OCI-LY1 (cell line): ENCODE data around the gene TTN.

Source experiments
- EZH2 ChIP-seq: fragments of 200-600 bp; sonication (generic), shearing (Covaris generic); IDR thresholded peaks from 2 replicates; pipeline ENCODE4 v1.8.0; 2017; ENCODE audit warnings: borderline replicate concordance, mixed run types, mild to moderate bottlenecking, antibody characterized with exemption, low read length, moderate library complexity, mixed read lengths
- TF ChIP-seq, protein P1 (sequence below): fragments of 200-600 bp; sonication (generic), shearing (Covaris generic); IDR thresholded peaks from 2 replicates; pipeline ENCODE4 v1.5.1; 2017; ENCODE audit warnings: mild to moderate bottlenecking, antibody characterized with exemption, low read length, moderate library complexity, mixed read lengths

DNA sequence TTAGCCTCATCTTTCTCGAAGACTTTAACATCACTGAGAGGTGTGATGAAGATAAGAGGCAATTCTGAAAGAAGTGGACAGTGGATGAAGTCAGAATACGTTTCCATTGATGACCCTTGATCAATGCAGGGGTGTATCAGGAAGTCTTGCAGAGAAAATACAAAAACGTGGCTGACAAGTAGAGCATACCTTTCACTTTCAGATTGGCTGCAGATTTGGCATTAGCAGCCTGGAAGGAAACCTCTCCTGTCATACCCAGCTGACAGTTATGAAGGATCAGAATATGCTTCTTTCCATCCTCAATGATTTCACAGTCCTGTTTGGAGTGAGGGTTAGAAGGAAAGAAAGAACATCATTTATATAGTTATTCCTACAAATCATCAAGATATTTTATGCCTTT, 174.5 kb downstream of the TTN start:
- TF ChIP-seq, protein P1, sequence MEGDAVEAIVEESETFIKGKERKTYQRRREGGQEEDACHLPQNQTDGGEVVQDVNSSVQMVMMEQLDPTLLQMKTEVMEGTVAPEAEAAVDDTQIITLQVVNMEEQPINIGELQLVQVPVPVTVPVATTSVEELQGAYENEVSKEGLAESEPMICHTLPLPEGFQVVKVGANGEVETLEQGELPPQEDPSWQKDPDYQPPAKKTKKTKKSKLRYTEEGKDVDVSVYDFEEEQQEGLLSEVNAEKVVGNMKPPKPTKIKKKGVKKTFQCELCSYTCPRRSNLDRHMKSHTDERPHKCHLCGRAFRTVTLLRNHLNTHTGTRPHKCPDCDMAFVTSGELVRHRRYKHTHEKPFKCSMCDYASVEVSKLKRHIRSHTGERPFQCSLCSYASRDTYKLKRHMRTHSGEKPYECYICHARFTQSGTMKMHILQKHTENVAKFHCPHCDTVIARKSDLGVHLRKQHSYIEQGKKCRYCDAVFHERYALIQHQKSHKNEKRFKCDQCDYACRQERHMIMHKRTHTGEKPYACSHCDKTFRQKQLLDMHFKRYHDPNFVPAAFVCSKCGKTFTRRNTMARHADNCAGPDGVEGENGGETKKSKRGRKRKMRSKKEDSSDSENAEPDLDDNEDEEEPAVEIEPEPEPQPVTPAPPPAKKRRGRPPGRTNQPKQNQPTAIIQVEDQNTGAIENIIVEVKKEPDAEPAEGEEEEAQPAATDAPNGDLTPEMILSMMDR = no peak
- TF ChIP-seq EZH2 = no peak
